DND-41 (cell line): ENCODE results near the gene C1orf198.

Experiments used
- ATAC-seq: fragments of 200-7000 bp; cut with Tn5 transposase; 3 replicates; pipeline ENCODE4 v1.9.1; 2021; ENCODE audit warnings: low read depth; ENCODE audit not compliant: insufficient read depth
- DNase-seq: peaks from one replicate; pipeline ENCODE4 v3.0.0-alpha.2; 2020
- H2AFZ ChIP-seq: 2 replicates; pipeline ENCODE4 v1.6.0; 2012; ENCODE audit warnings: low read depth, low read length
- H3K27ac ChIP-seq: 2 replicates; pipeline ENCODE4 v1.5.1; 2012; ENCODE audit warnings: low read length, inconsistent platforms
- H3K27me3 ChIP-seq: fragments of 200-600 bp; sonication (generic); 2 replicates; pipeline ENCODE4 v1.6.0; 2012; ENCODE audit warnings: low read length, mild to moderate bottlenecking, inconsistent platforms; ENCODE audit not compliant: insufficient read depth, poor library complexity
- H3K36me3 ChIP-seq: 2 replicates; pipeline ENCODE4 v1.5.1; 2012; ENCODE audit warnings: low read length, inconsistent platforms; ENCODE audit not compliant: insufficient read depth
- H3K4me1 ChIP-seq: 2 replicates; pipeline ENCODE4 v1.5.1; 2012; ENCODE audit warnings: mild to moderate bottlenecking, low read length; ENCODE audit not compliant: insufficient read depth
- H3K4me2 ChIP-seq: 2 replicates; pipeline ENCODE4 v1.6.0; 2012; ENCODE audit warnings: mild to moderate bottlenecking, moderate library complexity, low read length, inconsistent platforms; ENCODE audit not compliant: insufficient read depth
- H3K4me3 ChIP-seq, 2 experiments: fragments of 200-600 bp in 1 of 2; shearing (Covaris generic) in 1 of 2; 2 replicates each; pipeline ENCODE4 v1.5.1; 2012 to 2016; ENCODE audit warnings: inconsistent platforms in 2 of 2, low read length in 2 of 2, mild to moderate bottlenecking in 2 of 2, low read depth in 1 of 2, moderate library complexity in 1 of 2
- H3K79me2 ChIP-seq: 2 replicates; pipeline ENCODE4 v1.6.0; 2012; ENCODE audit warnings: low read length, inconsistent platforms; ENCODE audit not compliant: insufficient read depth
- H3K9ac ChIP-seq: 2 replicates; pipeline ENCODE4 v1.6.0; 2012; ENCODE audit warnings: low read depth, mild to moderate bottlenecking, inconsistent platforms, low read length, moderate library complexity
- H3K9me3 ChIP-seq: 2 replicates; pipeline ENCODE4 v1.5.1; 2012; ENCODE audit warnings: low read length, moderate library complexity, mild to moderate bottlenecking, inconsistent platforms; ENCODE audit not compliant: insufficient read depth, severe bottlenecking
- H4K20me1 ChIP-seq: 2 replicates; pipeline ENCODE4 v1.6.0; 2012; ENCODE audit warnings: low read length; ENCODE audit not compliant: insufficient read depth
- CTCF ChIP-seq: IDR thresholded peaks from 2 replicates; pipeline ENCODE4 v1.5.1; 2012; ENCODE audit warnings: borderline replicate concordance, low read length, moderate library complexity, mild to moderate bottlenecking; ENCODE audit not compliant: poor library complexity, severe bottlenecking; ENCODE audit errors: extremely low read depth
- EZH2 ChIP-seq: IDR thresholded peaks from 3 replicates; pipeline ENCODE4 v1.6.1; 2012; ENCODE audit warnings: borderline replicate concordance, low read depth, mild to moderate bottlenecking, moderate library complexity, low read length, inconsistent platforms; ENCODE audit not compliant: severe bottlenecking

C1orf198 gene

GRCh38 chr1:230827081-230827681 is 41.1 kb downstream of the C1orf198 start:
- Histone ChIP-seq H2AFZ (no peak overlapping the region), H3K9me3 (no peaks in the 10 kb centered on the region)
- DNase-seq: no peak

GRCh38 chr1:230826166-230826875 is 42.0 kb downstream of the C1orf198 start:
- peaks cover 23% of the 10 kb centered on the region for H3K27me3 ChIP-seq
- no peaks in the 10 kb centered on the region for H3K4me1 ChIP-seq
- no peak overlapping the region for H3K4me2 ChIP-seq
- no peak overlapping the region for H3K9ac ChIP-seq
- H3K27ac ChIP-seq: no peak overlapping the region
- no peak overlapping the region for H3K4me3 ChIP-seq
- DNase-seq: no peak
- no peak for ATAC-seq
- no peaks in the 10 kb centered on the region for H3K79me2 ChIP-seq
- no peaks in the 10 kb centered on the region for H3K9me3 ChIP-seq
- no peak for TF ChIP-seq EZH2
- TF ChIP-seq CTCF: no peak
- H3K36me3 ChIP-seq: no peaks in the 10 kb centered on the region
- no peaks in the 10 kb centered on the region for H4K20me1 ChIP-seq
- H2AFZ ChIP-seq: no peak overlapping the region

More at GRCh38 chr1:230827081-230827681, 41.1 kb downstream of the C1orf198 start:
- H3K9ac ChIP-seq: no peak overlapping the region
- no peak overlapping the region for H3K27ac ChIP-seq
- H3K79me2 ChIP-seq: no peaks in the 10 kb centered on the region
- TF ChIP-seq EZH2: no peak
- TF ChIP-seq CTCF: no peak
- H3K4me3 ChIP-seq: no peak overlapping the region
- H3K27me3 ChIP-seq: peaks cover 23% of the 10 kb centered on the region
- no peaks in the 10 kb centered on the region for H4K20me1 ChIP-seq
- no peaks in the 10 kb centered on the region for H3K36me3 ChIP-seq
- no peak overlapping the region for H3K4me2 ChIP-seq
- ATAC-seq: no peak
- no peaks in the 10 kb centered on the region for H3K4me1 ChIP-seq

DNA sequence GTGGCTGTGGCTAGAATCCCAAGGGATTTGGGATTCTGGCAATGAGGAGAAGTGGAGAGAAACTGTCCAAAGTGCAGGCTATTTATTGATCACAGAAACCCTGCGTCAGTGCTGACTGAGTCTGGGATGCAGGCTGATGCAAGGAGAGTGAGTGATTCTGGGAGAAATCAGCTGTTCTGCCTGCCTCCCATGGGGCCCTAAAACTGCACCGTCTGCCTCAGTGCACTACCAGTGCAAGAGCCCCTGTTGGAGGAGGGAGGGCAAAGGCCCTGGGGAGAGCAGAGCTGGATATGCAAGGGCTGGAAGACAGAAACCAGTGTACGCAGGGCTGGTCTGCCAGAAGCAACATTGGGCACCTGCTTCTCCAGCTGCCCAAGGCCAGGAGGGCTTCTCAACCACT is 42.6 kb downstream of the C1orf198 start:
- no peak for TF ChIP-seq CTCF
- H3K4me1 ChIP-seq: no peaks in the 10 kb centered on the region
- no peaks in the 10 kb centered on the region for H3K9me3 ChIP-seq
- DNase-seq (no peak), ATAC-seq (no peak)
- no peaks in the 10 kb centered on the region for H4K20me1 ChIP-seq
- no peaks in the 10 kb centered on the region for H3K79me2 ChIP-seq
- no peaks in the 10 kb centered on the region for H3K36me3 ChIP-seq
- H3K4me3 ChIP-seq: no peak overlapping the region
- H3K27ac ChIP-seq: no peak overlapping the region
- H3K27me3 ChIP-seq: peaks cover 23% of the 10 kb centered on the region
- H3K9ac ChIP-seq: no peak overlapping the region
- H3K4me2 ChIP-seq: no peak overlapping the region
- H2AFZ ChIP-seq: no peak overlapping the region
